GM21786 (cell line): ENCODE measurements around the gene MRPL52.
A peak's percentile ranks its signal among the peaks of the same experiment; 100 is the strongest.
"Not testable (repeated sequence)": the region's sequence is repeated elsewhere in the genome, so short reads cannot be mapped to it uniquely, and the experiment has no call there.

Experiments
- ATAC-seq: cut with Tn5 transposase; IDR thresholded peaks from one replicate; pipeline ENCODE4 v1.9.1; 2021; ENCODE audit not compliant: unreplicated experiment

The MRPL52 gene

GRCh38 chr14:22808388-22809209 lies 21.1 kb upstream of the MRPL52 start:
- no peak for ATAC-seq

- no peak for ATAC-seq
These were observed 18.0 kb upstream of the MRPL52 start for GRCh38 chr14:22811722-22812121.

- no peak for ATAC-seq
These were observed 16.9 kb upstream of the MRPL52 start for GRCh38 chr14:22812744-22813143.

GRCh38 chr14:22813145-22813544 lies 16.5 kb upstream of the MRPL52 start:
- ATAC-seq, result no peak

- ATAC-seq, result no peak
These were observed 15.3 kb upstream of the MRPL52 start for GRCh38 chr14:22814373-22814772.

GRCh38 chr14:22814941-22815713 lies 14.6 kb upstream of the MRPL52 start, which contains the start of gene SLC7A7:
SLC7A7 (minus strand) TSS chr14:22815435; CDS start chr14:22813398, 2,037 bp downstream.
- ATAC-seq, result no peak

- peak; percentile 29 for ATAC-seq
These were observed 10.3 kb upstream of the MRPL52 start for GRCh38 chr14:22819151-22819988.

- ATAC-seq, result no peak
These were observed 9.0 kb upstream of the MRPL52 start for GRCh38 chr14:22820731-22821130.

GRCh38 chr14:22821193-22822015 lies 8.3 kb upstream of the MRPL52 start:
- no peak for ATAC-seq

GRCh38 chr14:22822016-22822570 lies 7.6 kb upstream of the MRPL52 start:
- ATAC-seq, result no peak

GRCh38 chr14:22822571-22823098 lies 7.1 kb upstream of the MRPL52 start:
- peak; percentile 54 for ATAC-seq

GRCh38 chr14:22824711-22825359 lies 4.9 kb upstream of the MRPL52 start:
- ATAC-seq, result no peak

GRCh38 chr14:22829076-22829660 lies 519 bp upstream of the MRPL52 start:
- not testable (repeated sequence) for ATAC-seq

- ATAC-seq, result no peak
These were observed 840 bp downstream of the MRPL52 start for GRCh38 chr14:22830443-22831010.

- no peak for ATAC-seq
These were observed 5.8 kb downstream of the MRPL52 start for GRCh38 chr14:22835505-22835904.

- no peak for ATAC-seq
These were observed 6.8 kb downstream of the MRPL52 start, which contains the start of gene MMP14 for GRCh38 chr14:22836301-22837113. MMP14 (plus strand) TSS chr14:22836585; CDS start chr14:22836818, 233 bp downstream.

GRCh38 chr14:22837114-22837749 lies 7.5 kb downstream of the MRPL52 start:
- no peak for ATAC-seq
